ENCODE measurements around the gene PIR. TPM values are rescaled to one million over a fixed set of nuclear protein-coding genes. Genes with fewer than 3 reads are reported as not detected.

Gene PIR
- polyA plus RNA-seq (ENCODE audit: insufficient read length in 4 of 4) = 1 to 10 TPM; 3.9 to 6.6 (median 5.1) TPM

DNA sequence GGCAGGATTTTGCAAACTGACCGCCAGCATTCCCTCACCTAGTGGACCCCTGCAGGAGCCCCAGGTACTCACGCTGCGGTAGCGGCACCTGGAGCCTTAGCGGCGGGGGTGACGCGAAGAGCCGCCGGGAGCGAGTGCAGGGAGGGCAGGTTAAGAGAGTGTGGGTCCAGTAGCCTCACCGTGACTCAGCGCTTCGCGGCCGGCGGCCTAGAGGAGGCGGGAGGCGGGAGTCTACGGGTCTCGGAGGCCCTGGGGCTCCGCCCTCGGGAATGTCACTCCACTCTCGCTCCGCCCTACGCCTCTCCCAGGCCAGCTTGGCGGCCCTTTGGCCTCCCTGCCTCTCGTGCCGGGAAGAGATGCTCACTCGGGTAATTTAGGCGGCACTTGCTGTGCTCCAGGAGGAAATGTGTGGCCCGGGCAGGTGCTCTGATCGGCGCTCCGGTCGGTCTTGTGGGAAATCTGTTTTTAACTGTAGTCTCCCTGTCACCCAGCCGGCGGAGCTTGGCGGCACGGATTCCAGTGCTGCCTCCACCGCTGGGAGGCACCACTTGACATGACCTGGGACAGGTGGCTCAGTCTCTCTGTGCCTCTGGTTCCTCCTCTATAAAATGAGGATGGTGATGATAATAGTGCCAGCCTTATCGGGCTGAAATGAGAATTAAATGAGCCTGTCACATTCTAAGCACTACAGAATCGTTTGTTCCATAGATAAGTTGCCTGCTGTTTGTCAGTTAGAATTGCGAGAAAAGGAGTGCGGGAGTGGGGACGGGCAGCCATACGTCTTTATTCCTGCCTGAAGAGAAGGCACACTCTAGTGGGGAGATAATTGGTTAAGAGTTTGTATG is at the start of gene PIR:
PIR (minus strand) TSS at position 216 of the 845 bp plus-strand sequence. CDS start 2,076 bp downstream, outside the sequence.
- peak in 3 of 4 donors; percentile 24 to 46 (median 37) for DNase-seq (ENCODE audit: low read depth in 4 of 4, low spot score in 3 of 4)

DNA sequence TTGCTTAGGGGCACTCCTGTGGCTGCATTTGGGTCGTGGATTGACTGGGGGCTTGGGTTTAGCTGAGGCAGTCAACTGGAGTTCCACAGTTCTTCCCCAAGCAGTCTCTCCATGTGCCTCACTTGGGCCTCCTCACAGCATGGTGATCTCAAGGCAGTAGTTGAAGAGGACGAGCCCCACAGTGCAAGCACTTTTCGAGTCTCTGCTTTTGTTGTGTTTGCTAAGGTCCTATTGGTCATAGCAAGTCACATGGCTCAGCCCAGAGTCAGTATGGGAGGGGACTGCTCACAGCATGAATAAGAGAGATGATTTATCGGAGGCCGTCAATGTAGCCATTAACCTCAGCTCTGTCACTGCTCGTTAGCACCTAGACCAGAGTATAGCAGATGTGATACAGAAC is 37.2 kb upstream of the PIR start:
- DNase-seq (ENCODE audit: low read depth in 4 of 4, low spot score in 3 of 4) = no peak

DNA sequence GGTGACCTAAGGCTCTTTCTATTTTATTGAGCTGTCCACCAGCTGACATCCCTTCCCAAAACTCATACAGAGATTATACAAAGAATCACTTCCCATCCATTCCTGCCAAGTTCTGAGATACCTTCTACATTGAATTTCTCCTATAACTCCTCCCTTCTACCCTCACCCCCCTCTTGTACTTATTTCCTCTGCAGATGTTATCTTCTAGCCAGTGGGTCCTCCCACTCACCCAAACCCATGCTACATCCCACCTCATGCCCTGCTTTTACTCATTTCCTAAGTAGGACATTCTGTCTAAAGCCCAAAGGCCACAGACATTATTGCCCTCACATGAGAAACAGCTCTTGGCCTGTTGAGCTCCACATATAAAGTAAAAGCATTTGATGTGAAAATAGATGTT is 36.0 kb upstream of the PIR start:
- DNase-seq (ENCODE audit: low read depth in 4 of 4, low spot score in 3 of 4) = no peak

DNA sequence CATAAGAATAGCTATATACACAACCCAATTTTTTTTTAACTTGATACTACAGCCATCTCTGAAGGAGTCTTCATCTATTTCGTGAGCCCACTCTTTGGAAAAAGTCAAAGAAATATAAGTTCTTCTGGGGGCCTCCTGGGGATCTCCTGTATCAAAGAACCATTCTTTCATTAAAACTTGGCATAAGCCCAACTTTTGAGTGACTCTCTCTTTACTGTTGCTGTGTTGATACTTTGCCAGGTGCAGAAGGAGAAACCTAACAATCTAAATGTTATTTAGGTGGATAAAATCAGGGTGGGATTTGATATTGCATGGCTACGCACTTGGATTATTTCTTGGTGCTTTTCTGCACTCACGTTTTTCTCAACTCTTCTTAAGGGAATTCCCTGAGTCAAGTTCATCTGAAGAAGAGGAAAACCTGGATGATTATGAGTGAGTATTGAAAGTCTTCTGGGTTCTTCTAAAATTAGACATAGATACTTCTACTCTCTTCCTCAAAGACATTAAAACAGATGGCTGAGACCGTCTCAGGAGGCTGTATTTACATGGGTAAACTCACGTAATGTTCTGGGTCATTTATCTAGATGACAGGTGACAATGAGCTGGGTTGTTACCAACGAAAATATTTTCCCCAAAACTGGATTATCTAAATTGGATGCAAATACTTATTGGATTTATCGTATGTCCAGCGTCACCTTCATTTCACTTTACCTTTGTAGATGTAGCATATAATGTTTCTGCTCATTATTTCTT is 32.7 kb upstream of the PIR start:
- no peak for DNase-seq (ENCODE audit: low read depth in 4 of 4, low spot score in 3 of 4)

DNA sequence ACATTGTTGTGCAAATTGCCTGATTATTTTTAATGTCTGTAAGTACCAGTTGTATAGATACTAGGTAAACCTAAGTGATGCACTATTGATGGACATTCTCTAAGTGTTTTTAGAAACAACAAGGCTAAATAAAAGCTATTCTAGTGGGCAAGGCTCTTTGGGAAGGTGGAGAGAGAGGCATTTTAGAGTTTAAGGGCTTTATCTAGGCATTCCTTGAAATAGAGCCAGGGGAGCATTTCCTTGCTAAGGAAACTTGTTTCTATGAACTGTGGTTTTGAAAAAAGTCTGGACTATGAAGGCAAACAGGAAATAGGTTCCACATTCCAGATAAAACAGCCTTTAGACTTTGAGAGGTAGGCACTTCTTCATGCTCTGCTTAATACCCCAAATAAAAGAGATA is 31.3 kb upstream of the PIR start:
- no peak for DNase-seq (ENCODE audit: low read depth in 4 of 4, low spot score in 3 of 4)

DNA sequence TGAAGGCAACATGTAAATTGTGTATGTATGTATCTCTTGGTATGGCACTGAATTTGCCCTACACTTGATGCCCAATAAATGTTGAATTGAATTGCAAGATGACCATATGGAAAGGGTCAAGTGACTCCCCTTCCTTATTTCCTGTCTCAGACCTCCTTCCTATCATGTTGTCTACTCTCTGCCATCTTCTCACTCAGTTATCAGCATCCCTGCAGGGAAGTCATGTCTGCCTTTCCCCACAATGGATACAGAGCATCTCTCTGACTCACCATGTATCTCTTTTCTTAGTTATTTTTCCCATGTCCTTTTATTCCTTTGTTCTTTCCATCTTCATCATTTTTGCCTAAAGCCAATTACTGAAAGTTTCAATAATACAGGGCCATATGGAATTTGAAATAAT is 30.0 kb upstream of the PIR start:
- no peak for DNase-seq (ENCODE audit: low read depth in 4 of 4, low spot score in 3 of 4)

DNA sequence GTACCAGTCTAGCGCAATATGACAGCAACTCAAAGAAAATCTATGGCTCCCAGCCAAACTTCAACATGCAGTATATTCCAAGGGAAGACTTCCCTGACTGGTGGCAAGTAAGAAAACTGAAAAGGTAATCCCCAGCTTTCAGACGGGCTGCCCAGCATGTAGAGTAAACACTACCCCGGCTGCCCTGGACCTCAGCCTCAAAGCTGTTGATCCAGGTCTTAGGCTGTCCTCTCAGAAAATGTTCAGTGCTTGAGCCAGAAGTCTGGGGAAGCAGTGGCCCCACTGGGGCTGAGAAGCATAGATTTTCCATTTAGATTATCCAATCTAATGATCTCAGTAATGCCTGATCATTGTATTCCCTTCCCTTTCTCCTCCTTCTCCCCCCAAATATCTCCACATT is 29.3 kb upstream of the PIR start:
- DNase-seq (ENCODE audit: low read depth in 4 of 4, low spot score in 3 of 4) = no peak

DNA sequence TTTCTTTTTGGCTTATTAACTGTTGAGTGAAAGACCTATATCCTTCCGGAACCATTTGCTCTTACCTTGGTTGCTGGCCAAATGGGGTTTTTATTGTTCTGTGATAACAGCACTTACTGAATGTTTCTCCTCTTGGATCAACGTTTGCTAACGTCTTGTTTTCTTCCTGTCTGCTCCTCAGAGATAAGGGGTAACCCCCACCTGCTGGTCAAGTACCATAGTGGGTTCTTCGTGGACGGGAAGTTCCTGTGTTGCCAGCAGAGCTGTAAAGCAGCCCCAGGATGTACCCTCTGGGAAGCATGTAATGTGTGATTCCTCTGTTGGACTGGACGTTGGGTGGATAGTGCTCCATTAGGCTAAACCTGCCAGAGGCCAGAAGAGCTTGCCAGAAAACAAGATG is 22.8 kb upstream of the PIR start:
- DNase-seq (ENCODE audit: low read depth in 4 of 4, low spot score in 3 of 4) = no peak

DNA sequence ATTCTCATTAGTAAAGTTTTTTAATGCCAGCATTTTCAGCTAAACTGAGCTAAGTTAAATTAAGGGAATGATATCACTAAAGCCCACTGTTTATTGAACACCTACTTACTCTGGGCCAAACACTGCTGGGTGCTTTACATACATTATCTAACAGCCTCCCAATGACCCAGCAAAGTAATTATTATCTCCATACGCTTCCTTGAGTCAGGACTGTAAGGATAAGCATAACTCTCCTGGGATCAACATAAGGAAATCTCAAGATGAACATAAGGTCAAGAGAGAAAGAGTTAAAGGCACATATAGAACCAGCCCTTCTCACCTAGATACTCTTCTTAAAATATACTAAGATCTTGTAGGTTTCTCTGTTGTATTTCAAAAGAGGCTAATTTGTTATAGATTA is 21.1 kb upstream of the PIR start:
- DNase-seq (ENCODE audit: low read depth in 4 of 4, low spot score in 3 of 4) = no peak

DNA sequence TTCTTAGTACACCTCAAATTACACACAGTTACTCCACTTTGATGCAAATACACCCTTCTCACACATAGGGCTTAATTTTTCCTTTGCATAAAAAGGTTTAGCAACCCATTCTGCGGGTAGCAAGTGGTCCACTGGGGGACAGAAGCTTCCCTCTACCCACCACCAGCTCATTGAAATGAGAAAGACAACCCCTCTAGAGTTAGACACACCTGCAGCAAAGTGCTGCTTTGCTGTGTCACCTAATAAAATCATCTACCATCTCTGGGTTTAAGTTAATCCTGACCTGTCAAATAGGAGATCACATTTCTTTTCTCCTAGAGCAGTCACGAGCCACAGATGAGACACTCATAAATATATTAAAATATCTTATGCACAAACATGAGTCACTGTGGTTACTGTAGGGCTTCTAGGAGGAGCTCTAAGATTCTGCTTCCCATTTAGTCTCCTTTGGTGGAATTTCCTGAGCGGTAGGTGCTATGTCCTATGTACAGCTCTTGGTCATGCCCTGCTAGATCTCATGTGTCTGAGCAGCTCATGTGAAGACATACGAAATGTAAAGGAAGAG is 19.4 kb upstream of the PIR start:
- DNase-seq (ENCODE audit: low read depth in 4 of 4, low spot score in 3 of 4) = no peak

DNA sequence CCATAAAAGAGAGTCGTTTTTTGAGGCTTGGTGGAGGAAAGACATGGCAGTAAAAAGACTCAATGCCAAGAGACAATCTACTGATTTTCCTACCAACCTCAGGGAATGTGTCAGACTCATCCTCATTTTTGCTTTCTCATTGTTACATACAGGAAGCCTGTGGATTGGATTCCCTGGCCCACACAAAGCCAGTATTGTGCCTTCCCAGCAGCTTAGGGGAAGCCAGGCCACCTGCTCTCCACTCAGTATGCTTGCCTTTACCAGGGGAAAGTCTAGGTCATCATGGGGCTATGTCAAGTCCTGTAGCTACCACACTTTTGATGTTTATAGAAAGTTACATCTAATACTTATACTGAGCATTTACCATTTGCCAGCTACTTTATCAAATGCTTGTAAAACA is 18.4 kb upstream of the PIR start:
- no peak for DNase-seq (ENCODE audit: low read depth in 4 of 4, low spot score in 3 of 4)

DNA sequence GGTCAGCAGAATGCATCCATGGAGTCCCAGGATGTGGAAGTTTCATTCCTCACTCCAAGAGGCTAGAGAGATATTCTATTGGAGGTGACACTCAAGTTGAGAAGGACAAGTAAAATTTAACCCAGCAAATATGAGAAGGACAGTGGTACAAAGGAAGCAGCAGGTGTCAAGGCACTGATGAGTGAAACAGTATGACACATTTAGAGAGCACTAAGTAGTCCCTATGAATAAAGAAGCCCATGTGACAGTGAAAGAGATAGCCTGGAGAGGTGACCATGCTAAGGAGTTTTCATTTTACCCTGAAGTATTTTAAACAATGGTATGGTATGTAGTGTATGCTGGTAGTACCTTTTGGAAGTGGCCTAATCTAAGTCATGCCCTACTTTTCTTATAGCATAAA is 16.7 kb upstream of the PIR start:
- no peak for DNase-seq (ENCODE audit: low read depth in 4 of 4, low spot score in 3 of 4)

DNA sequence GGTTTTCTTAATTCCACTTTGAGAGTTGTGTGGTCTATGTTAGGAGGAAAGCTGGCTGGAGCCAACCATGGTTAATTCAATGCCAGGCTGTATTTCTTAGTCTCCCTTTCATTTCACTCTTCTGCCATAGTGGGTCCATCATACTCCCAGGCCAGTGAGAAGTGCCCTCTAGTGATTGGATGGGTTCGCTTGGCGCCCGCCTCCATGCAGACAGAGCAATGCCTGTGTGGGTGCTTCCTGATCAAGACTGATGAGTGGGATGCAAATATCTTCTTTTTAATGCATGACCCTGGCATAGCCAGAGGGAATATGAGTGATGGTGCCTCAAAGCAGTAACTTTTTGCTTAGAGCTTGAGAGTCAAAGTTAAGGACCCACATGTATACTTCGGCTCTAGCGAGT is 13.9 kb upstream of the PIR start:
- no peak for DNase-seq (ENCODE audit: low read depth in 4 of 4, low spot score in 3 of 4)

DNA sequence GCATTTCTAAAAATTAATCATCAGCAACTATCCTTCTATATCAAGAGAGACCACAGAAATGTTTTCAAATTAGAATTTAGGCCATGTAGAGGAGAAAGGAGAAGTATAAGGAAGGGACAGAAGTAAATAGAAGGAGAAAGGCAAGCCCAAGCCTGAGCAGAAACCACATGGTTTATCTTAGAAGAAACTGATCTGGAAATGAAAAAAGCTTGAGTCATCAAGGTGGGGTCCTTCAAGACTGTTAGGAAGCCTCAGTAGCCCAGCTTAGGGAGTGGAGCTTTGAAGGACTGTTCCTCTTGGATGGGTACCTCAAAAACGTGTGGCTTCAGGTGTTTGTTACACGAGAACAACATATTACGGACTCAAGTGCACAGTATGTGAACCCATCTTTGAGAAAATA is 12.0 kb upstream of the PIR start:
- DNase-seq (ENCODE audit: low read depth in 4 of 4, low spot score in 3 of 4) = no peak

DNA sequence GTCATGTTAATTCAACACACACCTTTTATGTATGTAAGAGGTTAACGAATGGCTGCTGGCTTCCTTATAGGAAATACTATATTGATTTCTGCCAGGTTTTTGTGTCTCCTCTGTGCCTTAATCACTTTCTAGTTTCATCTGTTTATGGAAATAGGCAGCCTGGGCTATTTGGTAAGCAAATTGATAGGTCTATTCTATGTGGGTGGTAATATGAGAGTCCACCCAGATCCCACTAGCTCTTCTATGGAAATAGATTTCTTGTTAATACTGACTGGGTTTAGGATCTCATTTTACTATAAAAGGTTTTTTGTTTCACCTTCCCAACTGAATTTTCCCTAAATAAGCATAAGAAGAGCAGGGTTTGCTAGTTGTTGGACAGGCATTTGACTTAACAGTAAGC is 11.5 kb upstream of the PIR start:
- DNase-seq (ENCODE audit: low read depth in 4 of 4, low spot score in 3 of 4) = no peak

DNA sequence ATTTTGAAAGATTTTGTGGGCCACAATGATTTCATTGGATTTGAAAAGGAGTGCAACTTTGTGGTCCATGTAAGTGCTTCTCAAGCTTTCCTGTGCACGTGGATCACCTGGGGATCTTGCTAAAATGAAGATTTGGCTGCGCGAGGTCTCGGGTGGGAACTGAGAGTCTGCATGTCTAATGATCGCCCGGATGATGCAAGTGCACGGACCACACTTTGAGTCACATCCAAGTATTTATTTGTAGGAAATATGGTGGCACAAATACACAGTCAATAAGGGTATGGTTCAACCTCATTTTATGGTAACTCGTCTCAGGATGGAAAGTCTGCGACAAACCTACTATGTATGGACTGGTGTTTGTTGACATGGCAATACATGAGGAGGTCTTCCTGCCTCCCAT is 8.4 kb upstream of the PIR start:
- no peak for DNase-seq (ENCODE audit: low read depth in 4 of 4, low spot score in 3 of 4)

DNA sequence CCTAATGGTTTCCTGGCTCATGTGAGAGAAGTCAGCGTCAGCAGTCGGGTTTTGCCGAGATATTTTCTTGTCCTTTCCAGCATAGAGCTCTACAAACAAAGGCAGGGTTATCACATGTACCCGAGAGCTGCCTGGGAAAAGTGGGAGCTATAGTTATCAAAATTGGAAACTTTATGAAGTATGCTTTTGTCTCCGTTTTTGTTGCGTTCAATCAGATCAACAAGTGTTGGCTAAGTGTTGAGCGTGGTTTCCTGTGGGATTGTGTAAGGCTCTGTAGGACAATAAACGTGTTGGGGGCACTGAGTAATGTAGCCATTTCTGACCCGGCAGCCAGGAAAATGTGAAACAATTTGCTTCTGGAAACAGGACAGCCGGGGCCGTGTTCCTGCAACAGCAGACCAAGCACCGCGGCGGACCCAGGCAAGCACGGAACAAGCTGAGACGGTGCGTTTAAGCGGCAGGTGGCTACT is 7.4 kb upstream of the PIR start, which contains the start of gene BMX:
BMX (plus strand) TSS at position 311 of the 470 bp plus-strand sequence. CDS start 7,547 bp downstream, outside the sequence.
- DNase-seq (ENCODE audit: low read depth in 4 of 4, low spot score in 3 of 4) = no peak

DNA sequence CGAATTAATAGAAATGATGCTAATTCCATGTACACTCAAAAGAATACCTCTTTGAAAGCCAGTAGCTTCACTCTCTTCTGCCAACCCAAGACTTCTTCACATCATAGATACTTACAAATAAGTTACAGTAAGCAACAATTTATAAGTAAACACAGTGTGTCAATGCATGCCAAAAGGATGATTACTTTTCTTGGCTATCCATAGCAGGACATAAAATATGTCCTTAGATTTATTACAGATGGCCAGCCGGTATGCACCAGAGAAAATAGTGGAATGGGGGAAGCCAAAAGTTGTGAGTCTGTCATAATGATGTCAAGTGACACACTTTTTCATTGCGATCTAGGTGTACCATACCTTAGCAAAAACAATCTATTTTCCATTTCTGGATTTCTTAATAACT is 6.8 kb upstream of the PIR start:
- no peak for DNase-seq (ENCODE audit: low read depth in 4 of 4, low spot score in 3 of 4)

DNA sequence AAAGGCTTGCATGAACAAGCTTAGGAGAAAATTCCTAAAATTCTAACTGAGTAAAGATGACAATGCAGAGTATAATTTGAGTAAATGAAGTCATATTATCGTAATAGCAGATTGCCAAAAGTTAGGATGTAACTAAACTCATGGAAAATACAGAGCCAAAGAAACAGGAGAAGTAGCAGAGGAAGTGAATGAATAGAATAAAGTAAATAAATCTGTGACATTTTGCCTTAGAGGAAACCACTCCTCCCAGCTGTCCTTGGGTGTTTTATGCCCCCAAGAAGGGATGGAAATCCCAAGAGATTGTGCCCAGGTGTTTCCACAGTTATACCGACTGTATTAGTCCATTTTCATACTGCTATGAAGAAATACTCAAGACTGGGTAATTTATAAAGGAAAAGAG is 5.6 kb upstream of the PIR start:
- no peak for DNase-seq (ENCODE audit: low read depth in 4 of 4, low spot score in 3 of 4)

DNA sequence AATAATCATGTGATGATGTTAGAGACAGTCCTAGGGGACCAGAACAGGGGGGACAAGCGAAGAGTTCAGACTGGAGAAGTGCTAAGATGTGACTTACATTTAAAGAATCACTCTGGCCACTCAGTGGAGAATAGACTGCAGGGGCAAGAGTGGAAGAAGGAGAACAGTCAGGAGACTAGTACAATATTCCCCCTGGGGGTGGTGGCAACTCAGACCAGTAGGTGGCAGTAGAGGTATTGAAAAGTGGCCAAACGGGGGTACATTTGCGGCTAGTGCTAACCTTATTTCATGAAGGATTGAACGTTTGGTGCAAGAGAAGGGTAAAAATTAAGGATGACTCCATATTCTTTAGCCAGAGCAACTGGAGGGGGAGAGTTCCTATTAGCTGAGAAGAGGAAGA is 4.7 kb upstream of the PIR start:
- no peak for DNase-seq (ENCODE audit: low read depth in 4 of 4, low spot score in 3 of 4)

DNA sequence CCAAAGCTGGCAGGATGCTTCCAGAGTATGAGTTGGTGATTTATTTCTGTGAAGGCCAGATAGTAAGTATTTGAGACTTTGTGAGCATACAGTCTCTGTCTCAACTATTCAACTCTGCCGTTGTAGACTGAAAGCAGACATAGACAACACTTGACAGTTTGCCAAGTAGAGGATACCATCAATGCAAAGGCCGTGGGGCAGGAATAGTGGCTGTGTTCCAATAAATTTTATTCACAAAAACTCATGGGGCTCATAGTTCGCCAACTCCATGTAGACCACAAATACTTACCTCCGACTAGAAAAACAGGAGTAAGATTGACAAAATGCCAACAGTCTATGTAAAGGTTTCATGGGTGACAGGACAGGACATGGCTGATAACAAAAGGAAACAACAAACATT is 3.7 kb upstream of the PIR start:
- DNase-seq (ENCODE audit: low read depth in 4 of 4, low spot score in 3 of 4) = no peak

DNA sequence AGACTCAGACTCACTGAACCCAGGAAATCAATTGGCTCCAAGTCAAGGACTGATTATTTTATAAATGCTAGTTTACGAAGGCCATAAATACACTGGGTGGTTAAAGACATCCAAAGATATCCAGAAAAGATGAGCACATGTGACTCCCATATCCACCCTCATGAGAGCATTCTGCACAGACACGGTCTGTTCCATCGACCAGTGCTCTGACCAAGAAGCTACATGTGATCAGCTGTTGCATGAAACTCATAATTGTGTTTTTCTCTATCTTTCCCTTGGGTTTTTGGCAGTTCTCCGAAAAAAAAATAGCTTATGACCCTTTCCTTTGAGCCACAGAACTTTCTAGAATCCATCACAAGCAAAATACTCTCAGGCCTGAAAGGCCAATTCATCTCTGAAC is 2.7 kb upstream of the PIR start:
- no peak for DNase-seq (ENCODE audit: low read depth in 4 of 4, low spot score in 3 of 4)
